ENCODE data around the gene MRPL24.

Gene MRPL24

DNA sequence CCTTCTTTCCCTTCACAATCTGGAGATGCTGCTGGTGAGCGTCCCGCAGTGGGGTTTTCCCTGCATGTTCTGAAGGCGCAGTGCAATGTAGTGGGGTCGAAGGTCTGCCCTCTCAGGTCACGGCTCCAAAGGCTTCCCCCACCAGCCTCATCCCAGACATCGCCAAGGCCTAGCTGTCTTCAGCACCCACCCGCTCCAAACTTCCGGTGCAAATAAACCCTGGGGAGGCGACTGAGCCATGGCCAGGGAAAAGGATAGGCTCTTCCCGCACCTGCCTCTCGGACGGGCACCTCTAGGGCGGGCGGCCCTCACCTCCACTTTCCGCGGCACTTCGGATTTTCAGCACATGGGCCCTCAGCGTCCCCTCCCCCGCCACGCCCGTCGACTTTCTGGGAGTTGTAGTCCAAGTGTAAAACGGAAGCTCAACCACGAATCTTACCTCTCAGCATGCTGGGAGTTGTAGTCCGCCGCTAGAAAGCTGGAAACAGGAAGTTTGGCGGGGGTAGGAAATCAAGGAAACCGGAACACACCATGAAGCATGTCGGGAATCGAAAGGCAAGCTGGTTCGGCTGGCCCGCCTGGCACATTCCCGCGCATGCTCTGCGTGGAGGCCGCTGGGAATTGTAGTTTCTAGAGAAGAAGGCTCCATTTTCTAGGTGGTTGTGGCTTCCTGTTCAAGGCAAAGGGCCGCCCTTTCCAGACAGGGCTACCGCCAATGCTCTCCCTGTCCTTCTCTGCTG is at the start of gene MRPL24:
Gene MRPL24 (minus strand): TSS at position 348 of the 740 bp plus-strand sequence. CDS start 2,384 bp downstream, outside the sequence.
- no peaks in the 10 kb centered on the region for H3K4me1 ChIP-seq (ENCODE audit: control insufficient read depth, insufficient read depth, low read length)
- H3K9me3 ChIP-seq (ENCODE audit: control insufficient read depth, insufficient read depth, low read depth, low read length) = no peaks in the 10 kb centered on the region
- peaks cover 0 to 75% of the 10 kb centered on the region in 2 experiments; a peak in 2 of 3 replicates for H3K36me3 ChIP-seq (ENCODE audit: control insufficient read depth in 2 of 2, insufficient read depth in 1 of 2, low read length in 2 of 2)
- peak within 1 kb of the TSS; percentile 59 for H3K27ac ChIP-seq (ENCODE audit: extremely low read depth, low read depth, low read length)
- CTCF ChIA-PET = interaction anchor here (0.6 to 3.5 kb wide), 7 partner anchors 13 to 136 kb away, joined by 3 to 28 read pairs (median 4); partner anchors contain the start of genes ISG20L2 and METTL25B
- H3K4me3 ChIP-seq (ENCODE audit: low read depth, low read length) = peak within 1 kb of the TSS; percentile 74
- POLR2A ChIA-PET = interaction anchor here (0.7 to 3.1 kb wide), 13 partner anchors 9 to 626 kb away, joined by 3 to 110 read pairs (median 4); partner anchors contain the start of genes HDGF, ISG20L2, METTL25B and PRCC
- TF ChIP-seq ZNF670 (tag by site-specific recombination; IDR thresholded peaks at IDR 0.05; ENCODE audit: low read depth) = no peak
- TF ChIP-seq ZNF837 (tag by site-specific recombination; IDR thresholded peaks at IDR 0.05) = no peak
- TF ChIP-seq, protein P1, sequence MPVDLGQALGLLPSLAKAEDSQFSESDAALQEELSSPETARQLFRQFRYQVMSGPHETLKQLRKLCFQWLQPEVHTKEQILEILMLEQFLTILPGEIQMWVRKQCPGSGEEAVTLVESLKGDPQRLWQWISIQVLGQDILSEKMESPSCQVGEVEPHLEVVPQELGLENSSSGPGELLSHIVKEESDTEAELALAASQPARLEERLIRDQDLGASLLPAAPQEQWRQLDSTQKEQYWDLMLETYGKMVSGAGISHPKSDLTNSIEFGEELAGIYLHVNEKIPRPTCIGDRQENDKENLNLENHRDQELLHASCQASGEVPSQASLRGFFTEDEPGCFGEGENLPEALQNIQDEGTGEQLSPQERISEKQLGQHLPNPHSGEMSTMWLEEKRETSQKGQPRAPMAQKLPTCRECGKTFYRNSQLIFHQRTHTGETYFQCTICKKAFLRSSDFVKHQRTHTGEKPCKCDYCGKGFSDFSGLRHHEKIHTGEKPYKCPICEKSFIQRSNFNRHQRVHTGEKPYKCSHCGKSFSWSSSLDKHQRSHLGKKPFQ (tag by site-specific recombination; IDR thresholded peaks at IDR 0.05) = 0 out of 2 replicates have a peak, but pooled peaks have one; percentile 31
- peak; percentile 46; the same call in 1 of the 2 replicates for TF ChIP-seq EGR2 (tag by site-specific recombination; IDR thresholded peaks at IDR 0.05; ENCODE audit: low read depth)
- peak; percentile 36; the same call in 1 of the 2 replicates for TF ChIP-seq PRDM4 (tag by site-specific recombination; IDR thresholded peaks at IDR 0.05)
- TF ChIP-seq ZNF274 (IDR thresholded peaks at IDR 0.05; ENCODE audit: low read length) = no peak
- TF ChIP-seq ZNF274 (tag by site-specific recombination; IDR thresholded peaks at IDR 0.05; ENCODE audit: borderline replicate concordance) = no peak
- peak; percentile 72; the same call in 1 of the 2 replicates for TF ChIP-seq REST (tag by site-specific recombination; IDR thresholded peaks at IDR 0.05)
- 0 out of 2 replicates have a peak, but pooled peaks have one; percentile 22 for TF ChIP-seq SALL2 (tag by site-specific recombination; IDR thresholded peaks at IDR 0.05; ENCODE audit: borderline replicate concordance)
- no peak for TF ChIP-seq ZNF292 (tag by site-specific recombination; IDR thresholded peaks at IDR 0.05; ENCODE audit: borderline replicate concordance, low read depth)
- TF ChIP-seq SETDB1 (IDR thresholded peaks at IDR 0.05; ENCODE audit: insufficient read length, low read length) = no peak
- TF ChIP-seq ZFP3 (tag by site-specific recombination; IDR thresholded peaks at IDR 0.05; ENCODE audit: low read depth) = no peak
- peak; percentile 63 for TF ChIP-seq ZFHX2 (tag by site-specific recombination; conservative IDR thresholded peaks at IDR 0.05)
- TF ChIP-seq ZNF169 (tag by site-specific recombination; IDR thresholded peaks at IDR 0.05) = no peak
- TF ChIP-seq, protein P2, sequence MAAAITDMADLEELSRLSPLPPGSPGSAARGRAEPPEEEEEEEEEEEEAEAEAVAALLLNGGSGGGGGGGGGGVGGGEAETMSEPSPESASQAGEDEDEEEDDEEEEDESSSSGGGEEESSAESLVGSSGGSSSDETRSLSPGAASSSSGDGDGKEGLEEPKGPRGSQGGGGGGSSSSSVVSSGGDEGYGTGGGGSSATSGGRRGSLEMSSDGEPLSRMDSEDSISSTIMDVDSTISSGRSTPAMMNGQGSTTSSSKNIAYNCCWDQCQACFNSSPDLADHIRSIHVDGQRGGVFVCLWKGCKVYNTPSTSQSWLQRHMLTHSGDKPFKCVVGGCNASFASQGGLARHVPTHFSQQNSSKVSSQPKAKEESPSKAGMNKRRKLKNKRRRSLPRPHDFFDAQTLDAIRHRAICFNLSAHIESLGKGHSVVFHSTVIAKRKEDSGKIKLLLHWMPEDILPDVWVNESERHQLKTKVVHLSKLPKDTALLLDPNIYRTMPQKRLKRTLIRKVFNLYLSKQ (tag by site-specific recombination; IDR thresholded peaks at IDR 0.05; ENCODE audit: borderline replicate concordance) = no peak
- TF ChIP-seq ZNF624 (tag by site-specific recombination; IDR thresholded peaks at IDR 0.05) = no peak
- no peak for TF ChIP-seq TCF7L2 (IDR thresholded peaks at IDR 0.05; ENCODE audit: borderline replicate concordance, low read depth, low read length)
- TF ChIP-seq ZFP41 (tag by site-specific recombination; IDR thresholded peaks at IDR 0.05; ENCODE audit: borderline replicate concordance) = no peak
- TF ChIP-seq ZNF544 (tag by site-specific recombination; IDR thresholded peaks at IDR 0.05) = no peak
- TF ChIP-seq, protein P3, sequence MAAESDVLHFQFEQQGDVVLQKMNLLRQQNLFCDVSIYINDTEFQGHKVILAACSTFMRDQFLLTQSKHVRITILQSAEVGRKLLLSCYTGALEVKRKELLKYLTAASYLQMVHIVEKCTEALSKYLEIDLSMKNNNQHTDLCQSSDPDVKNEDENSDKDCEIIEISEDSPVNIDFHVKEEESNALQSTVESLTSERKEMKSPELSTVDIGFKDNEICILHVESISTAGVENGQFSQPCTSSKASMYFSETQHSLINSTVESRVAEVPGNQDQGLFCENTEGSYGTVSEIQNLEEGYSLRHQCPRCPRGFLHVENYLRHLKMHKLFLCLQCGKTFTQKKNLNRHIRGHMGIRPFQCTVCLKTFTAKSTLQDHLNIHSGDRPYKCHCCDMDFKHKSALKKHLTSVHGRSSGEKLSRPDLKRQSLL (tag by site-specific recombination; IDR thresholded peaks at IDR 0.05) = 0 out of 2 replicates have a peak, but pooled peaks have one; percentile 47
- no peak; the same call in 1 of the 2 replicates for TF ChIP-seq SCRT2 (tag by site-specific recombination; IDR thresholded peaks at IDR 0.05)
- no peak for TF ChIP-seq ZNF221 (tag by site-specific recombination; IDR thresholded peaks at IDR 0.05; ENCODE audit: borderline replicate concordance)
- TF ChIP-seq, protein P4, sequence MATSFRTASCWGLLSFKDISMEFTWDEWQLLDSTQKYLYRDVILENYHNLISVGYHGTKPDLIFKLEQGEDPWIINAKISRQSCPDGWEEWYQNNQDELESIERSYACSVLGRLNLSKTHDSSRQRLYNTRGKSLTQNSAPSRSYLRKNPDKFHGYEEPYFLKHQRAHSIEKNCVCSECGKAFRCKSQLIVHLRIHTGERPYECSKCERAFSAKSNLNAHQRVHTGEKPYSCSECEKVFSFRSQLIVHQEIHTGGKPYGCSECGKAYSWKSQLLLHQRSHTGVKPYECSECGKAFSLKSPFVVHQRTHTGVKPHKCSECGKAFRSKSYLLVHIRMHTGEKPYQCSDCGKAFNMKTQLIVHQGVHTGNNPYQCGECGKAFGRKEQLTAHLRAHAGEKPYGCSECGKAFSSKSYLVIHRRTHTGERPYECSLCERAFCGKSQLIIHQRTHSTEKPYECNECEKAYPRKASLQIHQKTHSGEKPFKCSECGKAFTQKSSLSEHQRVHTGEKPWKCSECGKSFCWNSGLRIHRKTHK (tag by site-specific recombination; IDR thresholded peaks at IDR 0.05) = no peak

Measured in HEK293 (cell line).